ENCODE measurements around the gene COX4I2.
"Not testable (repeated sequence)": the region's sequence is repeated elsewhere in the genome, so short reads cannot be mapped to it uniquely, and the experiment has no call there.

Gene COX4I2

GRCh38 chr20:31666258-31667042 lies 28.7 kb downstream of the COX4I2 start:
- no peak overlapping the region for H3K4me3 ChIP-seq (replicated peaks; ENCODE audit: low read depth, low read length)
- TF ChIP-seq, protein P1, sequence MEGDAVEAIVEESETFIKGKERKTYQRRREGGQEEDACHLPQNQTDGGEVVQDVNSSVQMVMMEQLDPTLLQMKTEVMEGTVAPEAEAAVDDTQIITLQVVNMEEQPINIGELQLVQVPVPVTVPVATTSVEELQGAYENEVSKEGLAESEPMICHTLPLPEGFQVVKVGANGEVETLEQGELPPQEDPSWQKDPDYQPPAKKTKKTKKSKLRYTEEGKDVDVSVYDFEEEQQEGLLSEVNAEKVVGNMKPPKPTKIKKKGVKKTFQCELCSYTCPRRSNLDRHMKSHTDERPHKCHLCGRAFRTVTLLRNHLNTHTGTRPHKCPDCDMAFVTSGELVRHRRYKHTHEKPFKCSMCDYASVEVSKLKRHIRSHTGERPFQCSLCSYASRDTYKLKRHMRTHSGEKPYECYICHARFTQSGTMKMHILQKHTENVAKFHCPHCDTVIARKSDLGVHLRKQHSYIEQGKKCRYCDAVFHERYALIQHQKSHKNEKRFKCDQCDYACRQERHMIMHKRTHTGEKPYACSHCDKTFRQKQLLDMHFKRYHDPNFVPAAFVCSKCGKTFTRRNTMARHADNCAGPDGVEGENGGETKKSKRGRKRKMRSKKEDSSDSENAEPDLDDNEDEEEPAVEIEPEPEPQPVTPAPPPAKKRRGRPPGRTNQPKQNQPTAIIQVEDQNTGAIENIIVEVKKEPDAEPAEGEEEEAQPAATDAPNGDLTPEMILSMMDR (IDR thresholded peaks at IDR 0.05; ENCODE audit: low read depth, low read length, missing control alignments), result no peak
- no peak for DNase-seq (ENCODE audit: extremely low read depth, low read depth)

DNA sequence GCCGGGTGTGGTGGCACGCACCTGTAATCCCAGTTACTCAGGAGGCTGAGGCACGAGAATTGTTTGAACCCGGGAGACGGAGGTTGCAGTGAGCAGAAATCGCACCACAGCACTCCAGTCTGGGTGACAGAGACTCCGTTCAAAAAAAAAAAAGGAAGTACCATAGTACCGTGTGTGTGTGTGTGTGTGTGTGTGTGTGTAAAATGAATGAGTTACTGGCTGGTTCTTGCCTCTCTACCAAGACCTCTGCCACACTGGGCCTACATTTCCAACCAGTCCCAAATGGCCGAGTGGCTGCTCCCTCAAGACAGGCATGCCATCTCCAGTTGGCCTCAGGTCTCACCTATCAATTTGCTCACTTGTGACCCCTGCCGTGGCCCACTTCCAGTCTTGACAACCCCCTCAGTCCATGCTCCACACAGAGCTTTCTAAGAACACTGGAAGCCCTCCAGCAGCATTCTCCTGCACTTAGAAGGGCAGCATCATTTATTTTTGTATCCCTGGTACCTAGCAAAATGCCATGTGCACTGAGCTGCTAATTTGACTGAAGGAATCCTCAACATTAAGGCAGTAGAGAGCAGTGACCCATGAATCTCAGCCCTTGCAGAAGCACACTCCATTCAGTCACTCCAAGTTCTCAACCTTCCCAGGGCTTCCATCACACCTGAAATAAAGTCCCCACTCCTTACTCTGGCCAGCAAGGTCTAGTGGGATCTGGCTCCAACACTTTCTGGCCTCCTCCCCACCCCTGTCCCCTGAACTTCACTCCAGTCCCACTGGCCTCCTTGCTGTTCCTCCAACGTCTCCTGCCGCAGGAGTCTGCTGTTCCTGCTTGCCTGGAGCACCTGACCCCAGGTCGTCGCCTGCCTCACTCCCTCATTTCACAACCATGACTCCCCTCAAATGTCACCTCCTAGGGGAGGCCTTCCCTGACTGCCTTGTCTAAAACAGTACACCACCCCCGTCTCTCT lies 29.9 kb downstream of the COX4I2 start:
- no peak for DNase-seq (ENCODE audit: extremely low read depth, low read depth)
- H3K4me3 ChIP-seq (replicated peaks; ENCODE audit: low read depth, low read length), result no peak overlapping the region
- TF ChIP-seq, protein P1 (IDR thresholded peaks at IDR 0.05; ENCODE audit: low read depth, low read length, missing control alignments), result no peak

GRCh38 chr20:31668944-31669343 lies 31.2 kb downstream of the COX4I2 start:
- DNase-seq (ENCODE audit: extremely low read depth, low read depth); H3K4me3 ChIP-seq (replicated peaks; ENCODE audit: low read depth, low read length): not testable (repeated sequence)

DNA sequence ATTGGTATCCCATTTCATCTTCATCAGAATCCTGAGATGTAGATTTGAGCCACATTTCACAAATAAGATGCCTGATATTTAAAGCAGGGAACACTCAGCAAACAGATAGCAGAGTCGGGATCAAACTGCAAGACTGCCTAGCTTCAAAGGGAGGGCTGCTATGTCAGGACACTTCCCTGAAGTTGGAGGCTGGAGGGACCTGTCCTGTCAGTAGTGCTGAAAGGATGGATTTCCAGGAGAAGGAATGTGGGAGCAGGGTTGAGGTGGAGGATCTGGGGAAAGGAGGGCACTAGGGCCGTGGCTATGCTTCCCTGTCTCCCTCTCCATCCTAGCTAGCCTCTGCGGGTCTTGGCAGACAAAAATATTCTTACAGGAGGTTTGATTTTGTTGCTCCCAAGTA lies 32.2 kb downstream of the COX4I2 start:
- H3K4me3 ChIP-seq (replicated peaks; ENCODE audit: low read depth, low read length), result no peak overlapping the region
- no peak for DNase-seq (ENCODE audit: extremely low read depth, low read depth)
- TF ChIP-seq, protein P1 (IDR thresholded peaks at IDR 0.05; ENCODE audit: low read depth, low read length, missing control alignments), result no peak

- TF ChIP-seq, protein P1 (IDR thresholded peaks at IDR 0.05; ENCODE audit: low read depth, low read length, missing control alignments), result no peak
- no peak for DNase-seq (ENCODE audit: extremely low read depth, low read depth)
These were observed 32.9 kb downstream of the COX4I2 start for GRCh38 chr20:31670371-31671228.

GRCh38 chr20:31671324-31671723 lies 33.6 kb downstream of the COX4I2 start:
- DNase-seq (ENCODE audit: extremely low read depth, low read depth), result no peak
- TF ChIP-seq, protein P1 (IDR thresholded peaks at IDR 0.05; ENCODE audit: low read depth, low read length, missing control alignments), result no peak
- no peak overlapping the region for H3K4me3 ChIP-seq (replicated peaks; ENCODE audit: low read depth, low read length)

More at GRCh38 chr20:31670371-31671228, 32.9 kb downstream of the COX4I2 start:
- H3K4me3 ChIP-seq (replicated peaks; ENCODE audit: low read depth, low read length), result no peak overlapping the region
